Activated CD8-positive, alpha-beta memory T cell treated with anti-CD3 and anti-CD28 coated beads, Interleukin-2, amount 50 U/mL, for 1 hour (primary cell): ENCODE results near the gene OTOR.

ENCODE experiments used
- DNase-seq: peaks from one replicate; pipeline ENCODE4 v3.0.0-alpha.2; 2020; ENCODE audit errors: extremely low read depth

Gene OTOR, protein sequence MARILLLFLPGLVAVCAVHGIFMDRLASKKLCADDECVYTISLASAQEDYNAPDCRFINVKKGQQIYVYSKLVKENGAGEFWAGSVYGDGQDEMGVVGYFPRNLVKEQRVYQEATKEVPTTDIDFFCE

DNA sequence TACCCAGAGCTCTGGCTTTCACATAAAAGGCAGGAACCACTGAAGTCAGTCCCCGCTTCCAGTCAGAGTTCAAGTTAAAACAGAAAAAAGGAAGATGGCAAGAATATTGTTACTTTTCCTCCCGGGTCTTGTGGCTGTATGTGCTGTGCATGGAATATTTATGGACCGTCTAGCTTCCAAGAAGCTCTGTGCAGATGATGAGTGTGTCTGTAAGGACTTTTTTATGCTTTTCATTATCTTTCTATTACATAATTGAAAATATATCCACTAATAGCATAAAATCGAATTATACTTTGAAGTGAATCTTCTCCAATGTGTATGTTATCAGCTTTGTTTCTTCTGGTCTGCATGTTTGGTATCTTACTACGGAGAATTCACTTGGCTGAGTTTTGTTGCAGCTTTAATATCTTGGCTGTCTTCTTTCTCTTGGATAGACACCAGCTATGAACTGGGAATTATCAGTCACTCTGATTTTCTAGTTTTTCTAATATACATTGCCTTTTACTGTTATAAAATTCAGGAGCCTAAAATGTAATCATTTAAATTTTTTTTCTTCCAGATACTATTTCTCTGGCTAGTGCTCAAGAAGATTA lies at the start of gene OTOR:
Gene OTOR (plus strand): TSS at position 51 of the 593 bp plus-strand sequence. CDS start 44 bp downstream, at position 95.
- no peak for DNase-seq

DNA sequence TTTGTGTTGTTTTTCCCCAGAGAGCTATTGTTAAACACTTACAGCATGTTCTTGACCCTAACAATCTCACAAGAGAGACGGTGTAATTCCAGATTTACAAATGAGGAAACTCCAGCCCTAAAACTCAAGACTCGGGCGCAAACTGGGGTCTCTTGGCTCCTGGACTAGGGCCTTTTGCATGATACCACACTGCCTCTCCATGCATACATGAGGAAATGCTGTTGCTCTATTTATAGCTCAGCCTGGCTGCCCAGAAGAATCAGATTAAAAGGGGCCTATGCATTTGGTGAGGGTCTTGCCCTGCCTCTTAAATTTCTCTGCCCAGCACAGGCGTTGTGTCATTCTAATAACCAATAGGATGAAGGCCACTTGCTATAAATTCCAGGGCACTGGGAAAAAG lies 48.9 kb upstream of the OTOR start:
- no peak for DNase-seq

DNA sequence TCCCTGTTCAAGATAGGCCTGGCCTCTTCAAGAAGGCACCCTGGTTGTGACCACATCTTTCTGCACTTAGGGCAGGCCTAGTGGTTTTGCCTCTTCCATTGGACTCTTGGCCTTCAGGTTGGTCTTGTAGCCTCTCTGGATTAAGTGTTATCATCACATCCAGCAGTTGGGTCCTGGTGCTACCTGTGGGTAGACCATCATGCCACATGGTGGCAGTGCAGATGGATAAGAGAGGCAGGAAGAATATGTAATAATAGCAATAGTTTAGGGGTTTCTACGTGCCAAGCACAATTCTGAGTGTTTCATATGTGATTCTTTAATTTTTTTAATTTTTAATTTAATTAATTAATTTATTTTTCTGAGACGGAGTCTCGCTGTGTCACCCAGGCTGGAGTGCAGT lies 46.9 kb upstream of the OTOR start:
- no peak for DNase-seq

DNA sequence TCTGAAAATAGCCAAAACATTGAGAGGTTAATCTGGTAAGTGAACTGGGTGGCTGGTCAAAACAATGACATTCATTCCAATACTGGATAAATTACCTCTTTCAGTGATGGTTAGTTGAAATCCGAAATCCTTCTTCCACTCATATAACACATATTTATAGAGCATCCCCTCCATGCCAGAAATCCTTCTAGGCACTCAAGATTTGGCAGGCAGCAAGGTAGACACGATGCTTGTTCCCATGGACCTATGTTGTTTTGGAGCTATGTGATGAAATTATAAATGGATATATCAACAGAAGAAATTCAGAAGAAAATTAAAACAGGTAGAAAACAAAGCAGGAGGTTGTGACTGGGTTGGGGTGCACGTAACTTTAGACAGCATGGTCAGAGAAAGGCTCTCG lies 44.6 kb upstream of the OTOR start:
- no peak for DNase-seq

DNA sequence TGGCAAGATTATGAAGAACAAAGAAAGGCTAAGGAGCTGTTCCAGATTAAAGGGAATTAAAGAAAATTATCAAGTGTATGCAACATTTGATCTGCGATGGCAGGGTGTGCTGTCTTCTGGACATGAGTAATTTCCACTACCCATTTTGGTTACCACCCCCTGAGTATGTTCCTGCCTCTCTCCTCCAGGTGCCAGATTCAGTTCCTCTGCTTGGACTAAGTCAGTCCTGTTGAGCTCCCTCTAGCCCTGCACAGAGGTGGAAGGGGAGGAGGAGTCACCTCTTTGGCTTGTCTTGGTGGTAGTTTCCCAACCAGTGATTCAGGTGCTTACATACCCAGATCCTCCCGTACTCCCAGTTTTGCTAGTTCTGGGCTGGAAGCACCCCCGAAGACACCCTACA lies 40.5 kb upstream of the OTOR start:
- no peak for DNase-seq

DNA sequence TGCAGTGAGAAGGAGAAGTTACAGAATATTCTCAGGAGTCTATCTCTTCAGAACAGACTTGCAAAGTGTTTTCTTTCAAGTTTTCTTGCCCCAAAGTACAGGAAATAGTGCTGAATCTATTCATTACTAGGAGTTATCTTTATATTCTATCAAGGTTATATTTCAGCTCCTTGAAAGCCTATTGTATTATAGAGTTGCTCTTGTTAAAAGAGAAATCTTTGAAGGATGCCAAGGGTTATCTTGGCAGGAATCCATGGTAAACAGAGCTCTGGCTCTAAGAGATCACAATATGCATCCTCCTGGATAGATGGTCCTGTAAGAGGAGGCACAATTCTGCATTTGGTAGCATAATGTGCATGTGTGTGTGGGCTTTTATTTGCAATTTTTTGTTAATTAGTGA lies 39.6 kb upstream of the OTOR start:
- DNase-seq: no peak

DNA sequence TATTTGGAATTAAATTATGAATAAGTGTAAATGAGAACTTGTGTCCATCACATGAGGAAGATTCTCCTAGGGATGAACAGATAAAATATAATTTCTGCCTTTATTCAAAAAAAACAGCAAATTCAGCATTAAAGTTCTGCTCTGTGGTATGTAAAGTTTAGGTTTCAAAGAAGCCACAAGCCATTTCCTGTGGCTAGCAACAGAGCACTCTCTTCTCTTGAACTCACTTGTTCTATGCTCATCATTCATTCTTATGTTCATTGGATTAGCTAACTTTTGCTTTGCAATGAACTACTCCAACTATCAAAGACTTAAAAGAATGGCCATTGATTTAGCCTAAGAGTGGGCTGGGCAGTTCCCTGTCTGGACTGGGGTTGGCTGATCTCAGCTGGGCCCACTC lies 39.1 kb upstream of the OTOR start:
- no peak for DNase-seq

DNA sequence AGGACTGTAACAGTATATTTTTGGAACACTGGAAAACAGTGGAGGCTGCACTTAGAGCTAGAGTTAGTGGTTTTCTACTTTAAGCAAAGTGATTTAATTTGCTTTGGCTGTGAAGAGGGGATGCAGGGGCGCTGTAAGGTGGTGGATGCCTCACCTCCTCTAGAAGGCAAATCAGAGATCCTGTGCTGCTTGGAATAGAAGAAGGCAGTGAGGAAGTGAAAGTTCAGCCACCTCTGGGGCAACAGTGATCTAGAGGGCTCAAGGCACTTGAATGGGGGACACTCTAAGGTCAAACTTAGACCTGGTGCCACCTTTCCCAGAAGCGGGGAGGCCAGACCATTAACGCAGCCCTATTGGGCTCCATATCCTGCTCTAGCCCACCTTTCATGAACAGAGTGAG lies 37.4 kb upstream of the OTOR start:
- DNase-seq: no peak

DNA sequence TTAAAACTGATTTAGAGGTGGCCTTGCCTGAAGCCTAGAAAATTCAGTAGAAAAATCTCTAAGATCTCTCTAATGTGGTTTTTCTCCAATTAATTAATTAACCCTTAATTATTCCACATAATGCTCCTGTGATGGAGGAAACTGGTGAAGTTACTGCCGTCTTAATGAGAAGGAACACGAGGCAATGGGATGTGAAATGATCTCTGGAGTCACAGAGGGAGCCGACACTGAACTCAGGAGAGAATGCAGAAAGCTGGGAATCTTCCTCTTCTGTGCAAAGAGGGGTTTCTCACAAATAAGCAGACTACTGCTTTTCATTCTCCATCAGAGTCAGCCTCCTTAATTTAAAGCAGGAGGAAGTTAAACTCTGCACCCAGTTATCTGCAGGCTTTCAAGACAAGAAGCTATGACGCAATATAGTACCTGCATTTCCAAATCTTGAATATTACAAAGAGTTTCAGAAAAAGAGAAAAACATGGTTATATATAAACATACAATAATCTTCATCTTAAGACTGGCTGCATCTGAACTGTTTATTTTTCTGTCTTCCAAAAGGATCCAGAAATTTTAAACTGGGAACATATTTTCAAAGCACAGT lies 36.4 kb upstream of the OTOR start:
- no peak for DNase-seq

DNA sequence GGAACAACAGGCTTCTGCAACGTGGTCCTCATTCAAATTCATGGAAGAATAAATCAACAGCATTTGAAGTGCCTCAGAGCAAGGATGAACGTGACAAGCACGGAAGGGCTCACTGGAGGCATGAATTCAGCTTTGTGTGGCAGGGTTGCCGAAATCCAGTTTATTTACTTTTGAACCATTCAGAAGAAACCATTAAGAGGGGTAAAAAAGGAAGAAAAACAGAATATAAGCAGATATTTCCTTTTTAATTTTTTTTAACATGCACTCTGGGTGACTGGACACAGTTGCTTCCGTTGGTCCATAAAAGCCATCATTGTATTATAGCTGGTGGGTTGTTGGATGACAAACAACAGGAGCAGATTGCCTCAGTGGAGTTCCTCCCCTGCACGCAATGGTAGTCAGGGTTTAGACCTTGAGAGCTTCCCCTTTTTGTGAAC lies 35.6 kb upstream of the OTOR start:
- no peak for DNase-seq

DNA sequence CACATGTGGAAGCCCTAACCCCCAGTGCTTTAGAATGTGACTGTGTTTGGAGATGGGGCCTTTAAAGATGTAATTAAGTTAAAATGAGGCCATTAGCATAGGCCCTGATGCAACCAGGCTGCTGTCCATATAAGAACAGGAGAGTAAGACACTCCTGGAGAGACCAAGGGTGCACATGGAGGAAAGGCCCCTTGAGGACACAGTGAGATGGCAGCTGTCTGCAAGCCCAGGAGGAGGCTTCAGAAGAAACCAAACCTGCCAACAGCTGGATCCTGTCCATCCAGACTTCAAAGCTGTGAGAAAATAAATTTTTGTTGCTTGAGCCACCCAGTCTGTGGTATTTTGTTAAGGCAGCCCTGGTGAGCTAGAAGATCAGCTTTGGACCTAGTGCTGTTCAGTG lies 35.1 kb upstream of the OTOR start:
- DNase-seq: no peak

DNA sequence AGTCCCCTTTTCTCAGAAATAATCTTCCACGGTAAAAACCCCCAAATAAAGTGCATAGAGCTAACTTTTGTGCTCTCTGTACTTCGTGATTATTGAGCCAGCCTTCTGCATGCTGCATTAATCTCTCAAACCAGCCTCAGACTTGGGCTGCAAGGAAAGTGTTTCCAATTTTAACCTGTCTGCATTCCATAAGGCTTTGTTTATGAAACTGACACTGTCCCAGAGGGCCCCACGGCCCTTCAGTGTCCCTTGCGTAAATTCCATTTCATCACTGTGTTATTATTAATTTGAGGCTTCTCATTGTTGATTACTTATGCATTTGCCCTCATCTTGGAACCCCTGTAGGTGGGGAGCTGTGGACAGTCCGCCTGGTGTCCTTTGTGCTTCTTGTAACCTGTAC lies 33.9 kb upstream of the OTOR start:
- DNase-seq: no peak

DNA sequence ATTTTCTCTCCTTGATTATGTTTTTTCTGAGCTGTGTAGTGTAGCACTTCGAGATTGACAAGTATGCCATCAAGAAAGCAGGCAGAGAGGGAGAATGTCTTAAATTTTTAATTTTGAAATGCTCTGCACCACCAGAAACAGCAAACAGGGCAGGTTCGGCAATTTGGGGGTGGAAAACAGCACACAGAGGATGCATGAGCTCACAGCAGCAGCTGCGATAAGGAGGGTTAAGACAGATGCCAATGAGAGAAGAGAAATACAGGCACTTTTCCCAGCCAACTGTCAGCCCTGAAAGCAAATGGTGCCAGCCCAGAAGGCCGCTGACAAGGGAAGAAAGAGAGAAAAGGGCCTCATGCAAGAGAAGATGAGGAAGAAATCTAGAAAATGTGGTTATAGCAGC lies 33.4 kb upstream of the OTOR start:
- no peak for DNase-seq

DNA sequence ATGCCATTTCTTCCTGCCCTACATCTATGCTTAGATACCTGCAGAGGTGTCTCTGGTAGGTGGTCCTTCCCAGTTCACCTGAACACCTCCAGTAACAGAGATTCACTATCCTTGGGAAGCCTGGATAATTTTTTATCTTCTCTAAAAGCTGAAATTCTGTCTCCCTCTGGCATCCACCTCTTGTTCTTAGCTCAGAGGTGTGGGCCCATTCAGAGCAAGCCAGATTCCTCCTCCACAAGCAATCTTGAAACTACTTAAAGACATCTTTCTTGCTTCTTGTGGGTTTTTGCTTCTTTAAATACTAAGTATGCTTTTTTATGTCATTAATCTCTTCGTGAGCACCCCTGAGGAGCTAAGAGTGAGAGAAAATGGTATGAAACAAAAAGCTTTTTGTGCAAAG lies 28.7 kb upstream of the OTOR start:
- DNase-seq: no peak

DNA sequence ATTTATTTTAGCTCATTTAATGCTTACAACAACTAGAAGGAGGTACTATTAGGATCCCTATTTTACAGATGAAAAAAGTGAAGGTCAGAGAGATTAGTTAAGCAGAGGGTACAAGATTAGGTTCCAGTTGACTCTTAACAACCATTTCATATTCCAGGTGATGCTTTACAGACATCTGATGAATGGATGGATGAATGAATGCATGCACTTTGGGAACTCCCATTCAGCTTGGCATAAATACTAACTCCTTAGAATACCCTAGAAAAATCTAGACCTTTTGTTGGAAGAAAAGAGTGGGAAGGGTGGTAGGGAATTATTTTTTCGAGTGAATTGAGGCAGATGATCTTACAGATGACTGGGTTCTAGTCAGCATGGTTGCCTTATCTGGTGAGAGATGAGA lies 19.1 kb upstream of the OTOR start:
- DNase-seq: no peak

DNA sequence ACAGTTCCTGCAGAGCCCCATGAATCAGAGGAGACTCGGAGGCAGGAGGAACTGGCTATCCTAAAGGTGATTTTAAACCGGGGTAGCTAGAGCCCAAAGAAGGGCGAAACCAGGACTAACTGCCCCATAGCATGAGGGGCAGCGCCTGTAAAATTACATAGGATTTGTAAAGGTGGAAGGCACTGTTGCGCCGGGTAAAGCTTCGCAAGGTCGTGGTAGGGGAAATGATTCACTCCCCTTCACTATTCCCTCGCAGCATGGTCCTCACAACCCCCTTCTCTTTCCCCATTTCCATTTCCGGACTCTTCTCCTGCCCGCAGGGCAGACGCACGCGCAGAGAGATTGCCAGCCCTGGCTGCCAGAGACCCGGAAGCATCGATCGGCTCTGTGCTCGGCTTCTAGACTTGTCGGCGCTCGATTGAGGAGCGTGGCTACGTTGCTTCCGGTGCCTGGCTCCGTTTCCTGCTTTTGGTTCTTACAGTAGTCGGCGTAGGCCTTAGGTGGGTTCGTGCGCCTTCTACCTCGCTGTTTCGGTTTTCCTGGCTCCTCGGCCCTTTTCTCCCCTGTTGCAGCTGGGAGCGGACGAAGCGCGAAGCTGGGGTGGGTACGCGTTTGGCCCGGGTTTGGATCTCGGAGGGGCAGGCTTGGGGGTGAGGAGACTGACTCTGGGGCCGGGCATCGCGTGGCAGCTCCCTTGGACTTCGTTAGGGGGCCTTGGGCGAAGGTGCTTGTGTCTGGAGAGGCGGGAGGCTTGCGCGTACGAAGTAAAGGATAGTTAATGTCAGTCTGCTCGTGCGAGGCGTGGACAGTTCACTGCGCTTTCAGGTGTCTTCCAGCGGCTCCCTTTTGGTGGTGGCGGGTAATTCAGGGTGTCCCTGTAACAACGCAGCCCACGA lies 18.3 kb upstream of the OTOR start, which contains the start of gene SNRPB2:
Gene SNRPB2 (plus strand): TSS at position 462 of the 896 bp plus-strand sequence. CDS start 1,677 bp downstream, outside the sequence.
- peak; percentile 81 for DNase-seq

DNA sequence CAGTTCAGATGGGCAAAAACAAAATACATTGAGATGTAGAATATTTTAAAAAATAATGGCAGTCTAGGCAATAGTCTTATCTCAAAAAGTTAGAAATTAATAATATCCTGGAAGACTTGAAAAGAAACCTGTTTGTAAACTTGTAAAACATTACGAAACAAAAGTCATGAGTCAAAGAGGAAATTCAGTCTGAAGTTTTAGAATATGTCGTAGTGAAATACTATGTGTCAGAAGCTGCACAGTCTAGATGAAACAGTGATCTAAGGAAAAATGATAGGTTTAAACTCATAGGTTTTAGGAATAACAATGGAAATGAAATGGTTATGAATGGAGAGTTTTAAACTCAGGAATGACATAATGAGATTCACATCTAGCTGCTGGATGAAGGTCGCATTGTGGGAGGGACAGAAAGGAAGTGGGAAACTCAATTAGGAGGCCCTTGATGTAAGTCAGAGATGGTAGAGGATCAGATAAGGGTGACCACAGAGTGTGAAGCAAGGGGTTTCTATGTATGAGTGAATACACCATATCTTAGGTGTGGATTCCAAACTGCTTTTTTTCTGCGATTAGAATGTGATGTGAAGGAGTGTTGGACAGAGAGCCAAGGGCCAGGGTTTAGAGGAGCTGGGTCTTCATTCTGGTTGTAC lies 15.5 kb upstream of the OTOR start:
- DNase-seq: no peak

DNA sequence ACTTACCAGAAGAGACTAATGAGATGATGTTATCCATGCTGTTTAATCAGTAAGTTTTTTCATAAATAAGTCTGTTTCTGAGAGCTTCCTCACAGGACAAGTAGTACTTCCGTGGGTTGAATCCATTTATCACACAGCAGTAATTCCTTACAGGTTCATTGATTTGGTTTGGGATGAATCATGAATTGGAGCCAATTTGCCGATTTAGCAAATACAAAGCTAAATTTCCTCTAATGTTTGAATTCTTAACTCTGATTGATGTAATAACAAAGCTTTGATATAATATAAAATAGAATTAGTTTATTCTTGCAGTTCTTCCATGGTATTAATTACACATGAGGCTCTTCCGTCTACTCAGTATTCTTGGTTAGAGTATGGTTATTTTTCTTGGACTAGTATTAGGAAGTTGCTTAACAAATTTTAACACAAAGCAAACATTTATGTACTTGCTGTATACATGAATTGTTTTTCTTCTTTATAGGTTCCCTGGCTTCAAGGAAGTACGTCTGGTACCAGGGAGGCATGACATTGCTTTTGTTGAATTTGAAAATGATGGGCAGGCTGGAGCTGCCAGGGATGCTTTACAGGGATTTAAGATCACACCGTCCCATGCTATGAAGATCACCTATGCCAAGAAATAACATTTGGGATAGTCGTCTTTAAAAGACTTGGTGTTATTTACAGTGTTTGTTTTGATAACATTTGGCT lies 7.6 kb upstream of the OTOR start:
- DNase-seq: no peak

DNA sequence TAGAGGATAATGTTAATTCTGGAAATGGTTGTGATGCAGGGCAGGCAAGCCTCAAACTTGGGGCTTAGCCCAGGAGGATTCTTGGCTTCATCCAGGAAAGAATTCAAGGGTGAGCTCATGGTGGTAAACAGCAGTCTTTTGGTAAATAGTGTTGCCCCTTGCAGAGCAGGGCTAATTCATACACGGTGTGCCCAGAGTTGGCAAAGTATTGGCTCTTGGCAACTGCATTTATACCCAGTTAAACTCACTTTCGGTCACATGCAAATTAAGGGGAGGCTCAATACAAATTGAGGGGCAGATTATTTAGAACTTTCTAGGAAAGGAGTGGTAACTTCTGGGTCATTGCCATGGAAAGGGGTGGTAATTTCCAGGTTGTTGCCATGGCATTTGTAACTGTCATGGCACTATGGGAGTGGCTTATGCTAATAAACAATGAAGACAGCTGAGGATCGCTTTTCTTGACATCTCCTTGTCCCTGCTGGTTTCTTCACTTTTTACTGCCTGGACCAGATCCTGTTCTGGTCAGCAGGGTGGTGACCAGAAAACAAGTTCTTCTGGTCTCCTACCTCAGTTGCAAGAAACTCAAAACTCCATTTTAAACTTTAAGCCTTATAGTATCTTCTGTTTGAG lies 3.9 kb upstream of the OTOR start:
- DNase-seq: no peak

DNA sequence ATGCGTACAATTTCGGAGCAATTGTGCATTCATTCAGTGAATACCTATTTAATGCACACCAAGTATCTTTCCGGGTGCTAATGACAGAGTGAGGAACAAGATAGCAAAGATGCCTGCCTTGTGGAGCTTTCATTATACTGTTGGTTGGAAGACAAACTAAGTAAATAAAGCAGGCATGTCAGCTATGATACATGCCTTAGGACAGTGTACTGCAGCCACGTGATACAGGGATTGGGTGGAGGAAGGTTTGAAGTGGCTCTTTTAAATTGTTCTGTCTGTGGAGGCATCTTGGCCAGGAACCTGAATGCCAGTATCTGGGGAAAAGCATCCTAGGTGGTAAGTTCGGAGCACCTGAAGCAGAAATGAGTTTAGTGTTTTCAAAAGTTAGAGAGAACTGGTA lies 3.0 kb upstream of the OTOR start:
- no peak for DNase-seq

DNA sequence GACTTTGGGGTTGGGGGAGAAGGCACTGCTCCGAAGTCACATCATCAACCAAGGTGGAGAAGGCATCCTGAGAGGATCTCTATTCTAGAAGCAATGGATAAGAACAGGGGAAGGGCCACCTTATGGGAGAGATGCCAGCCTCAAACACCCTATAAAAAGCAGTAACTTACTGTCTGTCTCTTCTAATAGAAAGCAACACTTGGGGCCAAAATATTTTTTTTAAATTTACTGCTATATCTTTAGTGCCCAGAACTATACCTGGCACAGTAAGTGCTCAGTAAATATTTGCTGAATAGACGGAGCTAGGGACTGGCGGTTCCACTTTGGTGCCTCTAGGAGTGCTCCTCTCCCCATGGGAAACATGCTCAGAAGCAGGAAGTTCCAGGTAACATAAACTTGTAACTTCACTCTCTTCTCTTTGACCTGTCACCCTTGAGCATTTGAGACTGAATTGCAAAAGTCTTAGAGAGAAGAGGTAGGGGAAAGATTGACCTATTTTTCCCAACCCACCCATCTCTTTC lies 807 bp upstream of the OTOR start:
- DNase-seq: no peak
